NCI-H345 (cell line): ENCODE results near the gene RASSF7.
A peak's percentile ranks its signal among the peaks of the same experiment; 100 is the strongest.

Experiments
- DNase-seq: peaks from one replicate; lab custom pipeline; 2025; lab: John Stamatoyannopoulos, UW

RASSF7 gene

DNA sequence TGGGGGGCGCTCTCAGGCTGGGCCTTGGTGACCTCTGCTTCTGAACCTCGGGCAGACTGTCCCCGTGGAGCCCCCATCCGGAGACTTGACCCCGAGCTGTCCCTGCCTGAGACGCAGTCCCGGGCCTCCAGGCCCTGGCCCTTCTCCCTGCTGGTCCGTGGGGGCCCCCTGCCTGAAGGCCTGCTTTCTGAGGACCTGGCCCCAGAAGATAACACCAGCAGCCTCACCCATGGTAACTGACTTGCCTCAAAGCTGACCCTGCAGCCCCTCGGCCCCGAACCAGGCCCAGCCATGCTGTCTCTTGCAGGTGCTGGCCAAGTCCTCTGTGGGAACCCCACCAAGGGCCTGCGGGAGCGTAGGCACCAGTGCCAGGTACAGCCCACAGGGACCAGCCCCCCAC lies 9.2 kb upstream of the RASSF7 start:
- no peak for DNase-seq

GRCh38 chr11:553083-553987 lies 7.4 kb upstream of the RASSF7 start:
- DNase-seq, result no peak

GRCh38 chr11:553988-554340 lies 6.8 kb upstream of the RASSF7 start:
- DNase-seq, result no peak

GRCh38 chr11:554428-555226 lies 6.1 kb upstream of the RASSF7 start:
- DNase-seq, result peak; percentile 89

GRCh38 chr11:555227-555779 lies 5.5 kb upstream of the RASSF7 start:
- no peak for DNase-seq

DNA sequence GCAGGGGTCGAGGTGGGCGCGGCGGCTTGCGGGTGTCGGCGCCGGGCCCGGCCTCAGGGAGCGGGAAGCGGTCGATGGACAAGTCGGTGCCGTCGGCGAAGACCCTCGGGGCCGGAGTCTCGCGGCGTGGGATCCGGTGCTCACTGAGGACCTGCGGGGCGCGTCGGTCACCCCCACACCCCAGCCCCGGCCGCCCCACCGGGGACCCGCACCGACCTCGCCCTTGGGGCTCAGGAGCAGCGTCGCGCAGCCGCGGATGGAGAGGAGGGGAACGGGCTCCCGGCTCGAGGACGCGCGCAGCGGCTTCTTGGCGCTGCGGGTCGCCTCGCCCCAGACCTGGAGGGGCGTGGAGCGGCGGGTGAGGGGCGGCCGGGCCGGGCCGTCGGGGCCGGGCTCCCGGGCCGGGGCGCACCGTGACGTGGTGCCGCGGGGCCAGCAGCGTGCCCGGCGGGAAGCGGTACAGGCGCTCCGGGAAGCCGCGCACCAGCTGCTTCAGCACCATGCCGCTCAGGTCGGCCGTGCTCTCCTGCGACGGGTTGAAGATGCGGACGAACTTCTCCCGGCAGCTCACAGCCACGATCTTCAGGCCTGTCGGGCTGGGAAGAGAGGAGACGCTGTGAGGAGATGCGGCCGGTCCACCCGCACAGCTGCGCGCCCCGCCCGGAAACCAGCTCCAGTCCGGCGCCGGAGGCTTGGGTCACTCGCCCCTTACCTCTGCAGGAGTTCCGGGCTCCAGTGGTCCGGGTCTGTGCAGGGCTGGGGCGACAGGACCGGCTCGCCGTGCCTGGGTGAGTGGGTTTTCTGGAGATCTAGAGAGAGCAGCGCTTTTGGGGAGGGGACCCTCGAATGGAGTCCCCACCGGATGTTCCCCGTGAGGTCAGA lies 4.7 kb upstream of the RASSF7 start:
- no peak for DNase-seq

GRCh38 chr11:556662-557256 lies 4.0 kb upstream of the RASSF7 start:
- DNase-seq, result no peak

DNA sequence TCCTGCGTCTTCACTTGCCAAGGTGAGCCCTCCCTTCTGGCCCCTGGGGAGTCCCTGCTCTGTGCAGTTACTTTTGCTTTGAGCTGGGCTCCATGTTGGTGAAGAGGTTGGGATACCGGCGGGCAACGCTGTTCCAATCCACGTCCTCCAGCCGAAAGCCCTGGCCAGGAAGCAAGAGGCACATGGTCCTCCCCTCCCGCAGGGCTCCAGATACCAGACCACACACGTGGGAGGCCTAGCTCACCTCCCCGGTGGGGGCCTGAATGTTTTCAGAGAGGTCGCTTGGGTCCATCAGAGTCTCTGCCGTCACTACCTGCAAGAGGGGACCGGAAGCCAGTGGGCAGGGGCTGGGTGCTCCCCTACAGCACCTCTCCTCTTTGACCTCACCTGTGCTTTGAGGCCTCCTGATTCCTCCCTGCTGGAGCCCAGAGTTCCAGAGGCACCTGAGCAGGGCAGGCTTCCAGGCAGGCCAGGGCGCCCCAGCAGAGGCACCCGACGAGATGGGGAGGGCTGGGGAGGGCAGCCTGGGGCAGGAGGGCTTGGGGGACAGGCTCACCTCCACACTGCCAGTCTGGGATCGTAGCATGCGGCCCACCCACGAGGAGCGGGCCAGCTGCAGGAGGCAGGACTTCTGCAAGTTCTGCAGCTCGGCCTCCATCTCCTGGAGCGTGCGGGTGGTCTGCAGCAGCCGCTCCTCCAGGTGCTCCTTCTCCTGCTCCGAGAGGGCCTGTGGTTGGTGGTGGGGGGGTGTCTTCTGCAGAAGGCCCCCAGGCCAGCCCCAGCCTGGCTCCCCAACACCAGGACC lies 3.2 kb upstream of the RASSF7 start:
- DNase-seq, result no peak

DNA sequence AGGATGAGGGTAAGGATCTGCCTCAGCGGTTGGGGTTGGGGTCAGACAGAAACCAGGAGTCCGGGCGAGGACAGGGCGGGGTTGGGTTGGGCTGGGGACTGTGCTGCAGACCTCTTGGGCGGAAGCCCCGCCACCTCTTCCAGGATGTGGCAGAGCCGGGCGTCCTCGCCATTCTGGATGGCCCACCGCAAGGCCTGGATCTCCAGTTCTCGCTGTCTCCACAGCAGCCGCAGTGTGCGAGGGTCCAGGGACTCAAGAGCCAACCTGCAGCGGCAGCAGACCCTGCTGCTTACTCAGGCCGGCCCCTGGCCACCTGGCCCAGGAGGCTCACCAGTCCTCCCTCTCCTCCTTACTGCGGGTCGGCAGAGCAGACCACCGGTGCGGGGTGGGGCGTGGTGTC lies 2.3 kb upstream of the RASSF7 start:
- DNase-seq, result no peak

DNA sequence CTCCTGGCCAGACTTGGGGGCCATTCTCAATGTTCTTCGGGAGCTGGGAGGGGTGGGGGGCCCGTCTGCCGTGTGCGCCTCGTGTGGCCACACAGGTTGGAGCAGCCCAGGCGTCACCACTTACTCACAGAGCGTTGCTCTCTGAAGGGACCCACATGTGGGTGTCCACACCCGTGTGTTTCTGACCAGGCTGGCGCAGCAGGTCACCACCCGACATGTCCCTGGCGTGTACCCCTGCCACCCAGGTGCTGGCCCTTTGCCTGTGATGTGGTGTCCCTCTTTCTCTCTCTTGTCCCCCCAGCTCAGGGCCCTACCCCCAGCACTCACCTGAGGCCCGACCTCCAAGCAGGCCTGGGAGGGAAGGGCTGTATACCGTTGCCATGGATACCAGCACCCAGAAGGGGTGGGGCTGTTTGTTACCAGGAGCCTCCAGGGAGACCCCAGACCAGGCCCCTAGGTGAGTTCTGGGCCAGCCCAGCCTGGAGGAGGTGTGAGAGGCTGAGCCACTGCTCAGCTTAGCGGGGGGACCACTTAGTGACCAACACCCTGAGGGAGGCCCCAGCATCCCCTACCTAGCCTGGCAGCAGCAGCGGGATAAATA lies 1.6 kb upstream of the RASSF7 start:
- no peak for DNase-seq

- DNase-seq, result no peak
Measured at GRCh38 chr11:559712-560304, 962 bp upstream of the RASSF7 start.

DNA sequence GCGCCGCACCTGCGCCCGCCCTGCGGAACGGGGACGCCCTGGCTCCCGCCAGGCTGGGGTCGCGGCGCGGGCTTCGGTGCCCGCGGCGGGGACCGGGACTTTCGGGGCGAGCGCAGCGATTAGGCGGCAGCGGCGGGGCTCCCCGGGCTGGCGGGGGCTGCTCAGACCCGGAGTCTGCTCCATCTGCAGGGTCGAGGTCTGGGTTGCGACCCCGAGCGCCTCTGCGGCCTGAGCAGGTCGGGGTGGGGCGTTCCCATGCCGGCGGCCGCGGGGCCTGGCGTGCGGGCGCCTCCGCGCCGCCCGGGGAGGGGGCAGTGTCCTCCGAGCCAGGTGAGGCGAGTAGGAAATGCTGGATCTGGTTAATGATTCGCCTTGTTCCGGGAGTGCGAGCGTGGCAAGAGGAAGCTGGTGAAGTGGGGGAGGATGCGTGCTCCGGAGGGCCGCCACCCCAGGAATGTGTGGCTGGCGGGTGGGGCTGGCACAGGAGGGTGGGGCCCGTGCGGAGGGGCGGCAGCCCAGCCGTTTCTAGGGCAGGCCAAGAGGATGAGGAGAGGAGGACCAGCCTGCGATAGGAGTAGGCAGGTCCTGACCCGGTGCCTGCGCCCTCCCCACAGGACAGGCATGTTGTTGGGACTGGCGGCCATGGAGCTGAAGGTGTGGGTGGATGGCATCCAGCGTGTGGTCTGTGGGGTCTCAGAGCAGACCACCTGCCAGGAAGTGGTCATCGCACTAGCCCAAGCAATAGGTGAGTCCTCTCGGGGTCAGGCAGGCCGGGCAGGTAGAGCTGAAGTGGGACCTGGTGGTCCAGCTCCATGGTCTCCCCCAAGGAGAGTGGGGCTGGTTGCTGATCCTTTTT lies 606 bp downstream of the RASSF7 start:
- DNase-seq, result no peak

- DNase-seq, result no peak
Measured at GRCh38 chr11:562046-562645, 1.4 kb downstream of the RASSF7 start.

DNA sequence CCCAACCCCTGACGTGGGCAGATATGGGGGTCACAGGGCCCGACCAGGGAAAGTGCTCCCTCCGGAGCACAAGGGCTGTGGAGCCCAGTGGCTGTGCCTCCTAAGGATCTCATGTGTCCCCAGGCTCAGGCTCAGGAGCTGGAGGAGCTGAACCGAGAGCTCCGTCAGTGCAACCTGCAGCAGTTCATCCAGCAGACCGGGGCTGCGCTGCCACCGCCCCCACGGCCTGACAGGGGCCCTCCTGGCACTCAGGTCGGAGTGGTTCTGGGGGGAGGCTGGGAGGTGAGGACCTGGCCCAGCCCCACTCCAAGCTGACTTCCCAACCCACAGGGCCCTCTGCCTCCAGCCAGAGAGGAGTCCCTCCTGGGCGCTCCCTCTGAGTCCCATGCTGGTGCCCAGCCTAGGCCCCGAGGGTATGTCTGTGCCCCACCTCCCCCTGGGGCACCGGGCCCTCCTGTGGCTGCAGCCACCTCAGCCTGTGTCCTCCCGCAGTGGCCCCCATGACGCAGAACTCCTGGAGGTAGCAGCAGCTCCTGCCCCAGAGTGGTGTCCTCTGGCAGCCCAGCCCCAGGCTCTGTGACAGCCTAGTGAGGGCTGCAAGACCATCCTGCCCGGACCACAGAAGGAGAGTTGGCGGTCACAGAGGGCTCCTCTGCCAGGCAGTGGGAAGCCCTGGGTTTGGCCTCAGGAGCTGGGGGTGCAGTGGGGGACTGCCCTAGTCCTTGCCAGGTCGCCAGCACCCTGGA lies 2.5 kb downstream of the RASSF7 start:
- DNase-seq, result no peak

GRCh38 chr11:563812-564578 lies 3.2 kb downstream of the RASSF7 start:
- DNase-seq, result no peak

- peak; percentile 27 for DNase-seq
Measured at GRCh38 chr11:565921-566509, 5.2 kb downstream of the RASSF7 start.
